PC-9 (cell line): ENCODE results near the gene CTR9. TPM values are rescaled to one million over a fixed set of nuclear protein-coding genes. Genes with fewer than 3 reads are reported as not detected.

Experiments used
- BruUV-seq: library from RNA; stranded (reverse); fragments of 400-500 nt; replicated peaks from 2 replicates; lab custom pipeline; 2021; lab: Mats Ljungman, UMichigan
- CTCF ChIA-PET: fragments of 300-600 bp; sonication (Branson Sonifier 250); formaldehyde crosslinking; loops from one replicate; lab custom pipeline; 2022; ENCODE audit warnings: antibody characterized with exemption; lab: Charles Lee
- POLR2A ChIA-PET: fragments of 300-600 bp; sonication (Branson Sonifier 250); formaldehyde crosslinking; loops from one replicate; lab custom pipeline; 2022; ENCODE audit warnings: antibody characterized with exemption; ENCODE audit not compliant: unreplicated experiment; lab: Charles Lee
- DNase-seq, 2 experiments: peaks; one replicate each; pipeline versions ENCODE4 v3.0.0 to v3.0.0-alpha.2; 2015 to 2022; ENCODE audit warnings: mixed read lengths in 1 of 2
- H2AFZ ChIP-seq: fragments of 200-600 bp; sonication (generic); 2 replicates; pipeline ENCODE4 v1.8.1; 2017; ENCODE audit warnings: antibody characterized with exemption
- H3F3A ChIP-seq: fragments of 200-600 bp; sonication (generic); 2 replicates; pipeline ENCODE4 v1.8.1; 2017; ENCODE audit warnings: antibody characterized with exemption, mild to moderate bottlenecking, low read depth; ENCODE audit not compliant: insufficient read depth
- H3K27ac ChIP-seq: fragments of 200-600 bp; sonication (generic); 2 replicates; pipeline ENCODE4 v1.6.1; 2016; ENCODE audit warnings: mixed run types
- H3K27me3 ChIP-seq: fragments of 200-600 bp; sonication (generic); 2 replicates; pipeline ENCODE4 v1.6.1; 2016; ENCODE audit warnings: low read depth, mixed run types; ENCODE audit not compliant: insufficient read depth
- H3K36me3 ChIP-seq: fragments of 200-600 bp; sonication (generic); 2 replicates; pipeline ENCODE4 v1.6.1; 2016; ENCODE audit warnings: low read depth, mixed run types
- H3K4me1 ChIP-seq: fragments of 200-600 bp; sonication (generic); replicated peaks from 2 replicates; pipeline ENCODE4 v1.6.1; 2016; ENCODE audit warnings: mixed run types; ENCODE audit not compliant: insufficient read depth
- H3K4me2 ChIP-seq: fragments of 200-600 bp; sonication (generic); 2 replicates; pipeline ENCODE4 v1.6.1; 2017; ENCODE audit warnings: mixed run types
- H3K4me3 ChIP-seq: fragments of 200-600 bp; sonication (generic); 2 replicates; pipeline ENCODE4 v1.6.1; 2016; ENCODE audit warnings: mixed run types
- H3K79me2 ChIP-seq: fragments of 200-600 bp; sonication (generic); 2 replicates; pipeline ENCODE4 v1.6.1; 2017; ENCODE audit warnings: low read depth, mixed run types
- H3K9me2 ChIP-seq: fragments of 200-600 bp; sonication (generic); 2 replicates; pipeline ENCODE4 v1.8.1; 2017; ENCODE audit warnings: mild to moderate bottlenecking; ENCODE audit not compliant: insufficient read depth
- H3K9me3 ChIP-seq: fragments of 200-600 bp; sonication (generic); 2 replicates; pipeline ENCODE4 v1.8.1; 2016; ENCODE audit warnings: low read depth; ENCODE audit not compliant: insufficient read depth
- H4K20me1 ChIP-seq: fragments of 200-600 bp; sonication (generic); 2 replicates; pipeline ENCODE4 v1.8.1; 2017; ENCODE audit not compliant: insufficient read depth
- EZH2 ChIP-seq: fragments of 200-600 bp; sonication (generic); IDR thresholded peaks from 2 replicates; pipeline ENCODE4 v1.8.0; 2017; ENCODE audit warnings: antibody characterized with exemption, low read depth
- intact Hi-C: fragments of 100-400 bp; cut with micrococcal nuclease; formaldehyde crosslinking; loops from one replicate; pipeline ENCODE4 v1.10.0; 2022; ENCODE audit not compliant: unreplicated experiment
- total RNA-seq: library from RNA; stranded (reverse); gene quantifications from 2 replicates; pipeline ENCODE4 v1.2.3, GENCODE V29; 2021
- TF ChIP-seq, protein P1 (sequence below): fragments of 200-600 bp; sonication (generic); conservative IDR thresholded peaks from 2 replicates; pipeline ENCODE4 v1.6.1; 2017; ENCODE audit warnings: mixed run types, antibody characterized with exemption, mild to moderate bottlenecking, moderate library complexity

CTR9 gene
- total RNA-seq, 1 experiment from 2014 or later: 19.7 TPM

DNA sequence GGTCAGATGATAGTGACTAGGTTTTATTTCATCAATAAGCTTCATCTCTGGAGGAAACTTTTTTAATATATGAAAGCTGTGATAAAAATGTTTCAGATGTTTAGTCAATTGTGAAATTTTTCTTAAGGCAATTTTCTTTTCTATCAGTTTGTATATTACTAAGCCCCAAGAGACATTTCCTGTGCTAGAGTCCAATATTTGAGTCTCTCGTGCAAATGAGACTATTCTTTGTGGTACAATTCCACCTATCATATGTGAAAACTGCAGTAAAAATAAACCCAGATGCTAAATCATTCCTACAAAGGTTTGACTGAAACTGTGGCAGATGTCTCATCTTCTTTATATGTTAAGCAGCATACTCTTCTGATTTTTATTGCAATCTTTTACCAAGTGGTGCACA is 28.0 kb downstream of the CTR9 start:
- Histone ChIP-seq H3K9me3 (no peaks in the 10 kb centered on the region), H2AFZ (no peak overlapping the region), H3K4me1 (no peaks in the 10 kb centered on the region), H3K79me2 (no peaks in the 10 kb centered on the region), H3K9me2 (no peaks in the 10 kb centered on the region), H3K27ac (no peak overlapping the region), H3K4me3 (no peak overlapping the region), H4K20me1 (no peaks in the 10 kb centered on the region), H3F3A (no peaks in the 10 kb centered on the region), H3K27me3 (no peaks in the 10 kb centered on the region), H3K4me2 (no peak overlapping the region), H3K36me3 (no peaks in the 10 kb centered on the region)
- ChIA-PET POLR2A (no interaction called here), CTCF (no interaction called here)
- intact Hi-C loops: no loop called here
- no TSS peak for BruUV-seq
- no peak for DNase-seq
- TF ChIP-seq, protein P1, sequence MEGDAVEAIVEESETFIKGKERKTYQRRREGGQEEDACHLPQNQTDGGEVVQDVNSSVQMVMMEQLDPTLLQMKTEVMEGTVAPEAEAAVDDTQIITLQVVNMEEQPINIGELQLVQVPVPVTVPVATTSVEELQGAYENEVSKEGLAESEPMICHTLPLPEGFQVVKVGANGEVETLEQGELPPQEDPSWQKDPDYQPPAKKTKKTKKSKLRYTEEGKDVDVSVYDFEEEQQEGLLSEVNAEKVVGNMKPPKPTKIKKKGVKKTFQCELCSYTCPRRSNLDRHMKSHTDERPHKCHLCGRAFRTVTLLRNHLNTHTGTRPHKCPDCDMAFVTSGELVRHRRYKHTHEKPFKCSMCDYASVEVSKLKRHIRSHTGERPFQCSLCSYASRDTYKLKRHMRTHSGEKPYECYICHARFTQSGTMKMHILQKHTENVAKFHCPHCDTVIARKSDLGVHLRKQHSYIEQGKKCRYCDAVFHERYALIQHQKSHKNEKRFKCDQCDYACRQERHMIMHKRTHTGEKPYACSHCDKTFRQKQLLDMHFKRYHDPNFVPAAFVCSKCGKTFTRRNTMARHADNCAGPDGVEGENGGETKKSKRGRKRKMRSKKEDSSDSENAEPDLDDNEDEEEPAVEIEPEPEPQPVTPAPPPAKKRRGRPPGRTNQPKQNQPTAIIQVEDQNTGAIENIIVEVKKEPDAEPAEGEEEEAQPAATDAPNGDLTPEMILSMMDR: no peak
- no peak for TF ChIP-seq EZH2

DNA sequence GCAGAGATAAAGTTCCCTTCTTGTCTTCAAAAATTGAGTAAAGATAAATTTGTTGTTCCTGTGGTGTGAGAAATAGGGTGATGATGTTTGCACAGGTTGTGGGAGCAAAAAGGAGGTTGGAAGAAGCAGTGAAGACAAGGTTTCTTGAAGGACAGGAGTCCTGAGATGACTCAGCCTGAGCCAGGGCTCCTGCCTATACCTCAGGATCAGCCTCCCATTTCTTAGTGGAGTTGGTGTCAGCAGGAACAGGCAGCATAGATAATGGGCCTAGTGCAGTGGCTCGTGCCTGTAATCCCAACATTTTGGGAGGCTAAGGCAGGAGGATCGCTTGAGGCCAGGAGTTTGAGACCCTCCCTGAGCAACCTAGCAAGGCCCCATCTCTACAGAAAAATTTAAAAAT is 29.0 kb downstream of the CTR9 start:
- no peaks in the 10 kb centered on the region for H3K9me2 ChIP-seq
- CTCF ChIA-PET: no interaction called here
- DNase-seq: no peak
- H3K27ac ChIP-seq: no peak overlapping the region
- no peaks in the 10 kb centered on the region for H3F3A ChIP-seq
- H3K9me3 ChIP-seq: no peaks in the 10 kb centered on the region
- TF ChIP-seq EZH2: no peak
- TF ChIP-seq, protein P1: no peak
- no peaks in the 10 kb centered on the region for H3K27me3 ChIP-seq
- H3K4me1 ChIP-seq: no peaks in the 10 kb centered on the region
- H3K4me3 ChIP-seq: no peak overlapping the region
- H3K79me2 ChIP-seq: no peaks in the 10 kb centered on the region
- no peaks in the 10 kb centered on the region for H3K36me3 ChIP-seq
- no peaks in the 10 kb centered on the region for H4K20me1 ChIP-seq
- intact Hi-C loops: no loop called here
- no TSS peak for BruUV-seq
- POLR2A ChIA-PET: no interaction called here
- no peak overlapping the region for H2AFZ ChIP-seq
- no peak overlapping the region for H3K4me2 ChIP-seq

DNA sequence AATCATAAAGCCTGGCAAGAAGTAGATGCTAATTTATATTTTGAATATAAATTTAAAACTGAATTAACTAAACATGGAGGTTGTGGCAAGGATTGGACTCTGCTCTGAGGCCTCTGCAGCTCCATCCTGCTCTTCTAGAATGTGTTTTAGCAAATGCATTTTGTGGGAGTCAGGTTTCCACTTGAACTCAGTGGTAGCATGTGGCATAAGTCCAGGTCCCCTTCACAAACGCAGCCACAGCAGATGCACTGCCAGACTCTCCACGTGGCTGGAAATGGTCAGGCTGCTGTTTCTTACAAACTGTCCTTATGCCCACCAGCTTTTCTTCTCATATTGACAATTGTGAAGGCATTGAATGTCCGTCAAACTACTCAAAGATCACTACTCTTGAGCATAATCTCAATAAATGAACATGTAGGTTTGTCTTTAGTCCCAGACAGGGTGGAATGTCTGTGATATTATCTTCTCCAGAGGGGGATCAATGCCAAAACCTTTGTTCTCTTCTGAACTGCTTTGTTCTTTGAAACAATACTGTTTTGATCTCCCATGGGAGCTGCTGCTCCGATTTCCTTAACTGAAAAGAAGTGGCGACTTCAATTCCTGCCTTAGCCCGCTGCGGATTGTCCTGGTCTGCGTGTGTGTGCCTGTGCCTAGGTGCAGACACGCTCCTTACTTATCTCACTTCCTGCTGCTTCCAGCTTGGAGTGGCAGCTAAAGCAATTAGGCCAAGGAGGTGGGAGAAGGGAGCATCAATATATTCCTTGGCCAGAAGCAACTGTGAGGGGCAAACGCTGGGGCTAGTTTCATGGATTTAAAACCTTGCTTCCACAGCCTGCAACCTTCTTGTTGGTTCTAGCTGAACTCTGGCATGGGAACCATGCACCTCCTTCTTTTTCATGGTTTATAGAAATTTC is 33.4 kb downstream of the CTR9 start:
- H3K9me2 ChIP-seq: no peaks in the 10 kb centered on the region
- H3K79me2 ChIP-seq: no peaks in the 10 kb centered on the region
- TF ChIP-seq, protein P1: no peak
- TF ChIP-seq EZH2: no peak
- H3K27ac ChIP-seq: no peak overlapping the region
- BruUV-seq: no TSS peak
- no peak for DNase-seq
- no peaks in the 10 kb centered on the region for H3K9me3 ChIP-seq
- intact Hi-C loops: no loop called here
- no peak overlapping the region for H2AFZ ChIP-seq
- no peaks in the 10 kb centered on the region for H3K36me3 ChIP-seq
- H3K4me2 ChIP-seq: no peak overlapping the region
- ChIA-PET POLR2A (interaction anchor here (0.5 kb wide), 1 partner anchor 26 kb away, joined by 3 read pairs; no protein-coding TSS in a partner anchor), CTCF (no interaction called here)
- H4K20me1 ChIP-seq: no peaks in the 10 kb centered on the region
- H3F3A ChIP-seq: no peaks in the 10 kb centered on the region
- H3K27me3 ChIP-seq: no peaks in the 10 kb centered on the region
- H3K4me3 ChIP-seq: no peak overlapping the region
- no peaks in the 10 kb centered on the region for H3K4me1 ChIP-seq
